ENCODE data around the gene KRT32.

DNA sequence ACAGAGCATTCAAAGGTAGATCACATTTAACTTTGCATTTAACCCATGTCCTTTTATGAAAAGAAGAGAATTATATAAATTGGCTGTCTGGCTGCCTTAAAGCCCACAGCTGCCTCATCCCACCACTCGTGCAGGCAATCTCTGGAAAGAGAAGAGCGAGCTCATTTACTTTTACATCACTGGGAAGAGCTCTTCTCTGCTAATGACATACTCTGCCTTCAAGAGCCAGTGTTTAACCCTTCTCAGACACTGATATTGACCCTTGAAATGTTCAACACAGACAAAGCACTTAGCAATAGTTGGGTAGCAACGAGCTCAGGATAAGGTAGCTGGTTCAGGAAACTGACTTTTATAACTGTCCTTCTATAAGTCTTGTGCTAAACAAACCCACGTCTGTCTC lies 33.2 kb downstream of the KRT32 start:
- TF ChIP-seq, protein P1, sequence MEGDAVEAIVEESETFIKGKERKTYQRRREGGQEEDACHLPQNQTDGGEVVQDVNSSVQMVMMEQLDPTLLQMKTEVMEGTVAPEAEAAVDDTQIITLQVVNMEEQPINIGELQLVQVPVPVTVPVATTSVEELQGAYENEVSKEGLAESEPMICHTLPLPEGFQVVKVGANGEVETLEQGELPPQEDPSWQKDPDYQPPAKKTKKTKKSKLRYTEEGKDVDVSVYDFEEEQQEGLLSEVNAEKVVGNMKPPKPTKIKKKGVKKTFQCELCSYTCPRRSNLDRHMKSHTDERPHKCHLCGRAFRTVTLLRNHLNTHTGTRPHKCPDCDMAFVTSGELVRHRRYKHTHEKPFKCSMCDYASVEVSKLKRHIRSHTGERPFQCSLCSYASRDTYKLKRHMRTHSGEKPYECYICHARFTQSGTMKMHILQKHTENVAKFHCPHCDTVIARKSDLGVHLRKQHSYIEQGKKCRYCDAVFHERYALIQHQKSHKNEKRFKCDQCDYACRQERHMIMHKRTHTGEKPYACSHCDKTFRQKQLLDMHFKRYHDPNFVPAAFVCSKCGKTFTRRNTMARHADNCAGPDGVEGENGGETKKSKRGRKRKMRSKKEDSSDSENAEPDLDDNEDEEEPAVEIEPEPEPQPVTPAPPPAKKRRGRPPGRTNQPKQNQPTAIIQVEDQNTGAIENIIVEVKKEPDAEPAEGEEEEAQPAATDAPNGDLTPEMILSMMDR (IDR thresholded peaks at IDR 0.05) = no peak
- no peak for TF ChIP-seq POLR2A (IDR thresholded peaks at IDR 0.05)
